ENCODE data around the gene MAPK10.

- no peak for TF ChIP-seq ESRRA (IDR thresholded peaks at IDR 0.05; ENCODE audit: borderline replicate concordance, low read length)
- TF ChIP-seq, protein P1, sequence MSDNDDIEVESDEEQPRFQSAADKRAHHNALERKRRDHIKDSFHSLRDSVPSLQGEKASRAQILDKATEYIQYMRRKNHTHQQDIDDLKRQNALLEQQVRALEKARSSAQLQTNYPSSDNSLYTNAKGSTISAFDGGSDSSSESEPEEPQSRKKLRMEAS (IDR thresholded peaks at IDR 0.05): no peak
Measured at GRCh38 chr4:86280246-86280645, 79.6 kb downstream of the MAPK10 start.
